GM20000 (cell line): ENCODE measurements around the gene RLN2.
"Not testable (repeated sequence)": the region's sequence is repeated elsewhere in the genome, so short reads cannot be mapped to it uniquely, and the experiment has no call there.

Experiments
- DNase-seq: peaks from one replicate; pipeline ENCODE4 v3.0.0; 2012; ENCODE audit warnings: low spot score
- TF ChIP-seq, protein P1 (sequence below): IDR thresholded peaks from 2 replicates; pipeline ENCODE4 v1.5.1; 2012; ENCODE audit warnings: mild to moderate bottlenecking, control low read depth; ENCODE audit errors: extremely low read depth, missing control alignments

Gene RLN2, protein sequence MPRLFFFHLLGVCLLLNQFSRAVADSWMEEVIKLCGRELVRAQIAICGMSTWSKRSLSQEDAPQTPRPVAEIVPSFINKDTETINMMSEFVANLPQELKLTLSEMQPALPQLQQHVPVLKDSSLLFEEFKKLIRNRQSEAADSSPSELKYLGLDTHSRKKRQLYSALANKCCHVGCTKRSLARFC

DNA sequence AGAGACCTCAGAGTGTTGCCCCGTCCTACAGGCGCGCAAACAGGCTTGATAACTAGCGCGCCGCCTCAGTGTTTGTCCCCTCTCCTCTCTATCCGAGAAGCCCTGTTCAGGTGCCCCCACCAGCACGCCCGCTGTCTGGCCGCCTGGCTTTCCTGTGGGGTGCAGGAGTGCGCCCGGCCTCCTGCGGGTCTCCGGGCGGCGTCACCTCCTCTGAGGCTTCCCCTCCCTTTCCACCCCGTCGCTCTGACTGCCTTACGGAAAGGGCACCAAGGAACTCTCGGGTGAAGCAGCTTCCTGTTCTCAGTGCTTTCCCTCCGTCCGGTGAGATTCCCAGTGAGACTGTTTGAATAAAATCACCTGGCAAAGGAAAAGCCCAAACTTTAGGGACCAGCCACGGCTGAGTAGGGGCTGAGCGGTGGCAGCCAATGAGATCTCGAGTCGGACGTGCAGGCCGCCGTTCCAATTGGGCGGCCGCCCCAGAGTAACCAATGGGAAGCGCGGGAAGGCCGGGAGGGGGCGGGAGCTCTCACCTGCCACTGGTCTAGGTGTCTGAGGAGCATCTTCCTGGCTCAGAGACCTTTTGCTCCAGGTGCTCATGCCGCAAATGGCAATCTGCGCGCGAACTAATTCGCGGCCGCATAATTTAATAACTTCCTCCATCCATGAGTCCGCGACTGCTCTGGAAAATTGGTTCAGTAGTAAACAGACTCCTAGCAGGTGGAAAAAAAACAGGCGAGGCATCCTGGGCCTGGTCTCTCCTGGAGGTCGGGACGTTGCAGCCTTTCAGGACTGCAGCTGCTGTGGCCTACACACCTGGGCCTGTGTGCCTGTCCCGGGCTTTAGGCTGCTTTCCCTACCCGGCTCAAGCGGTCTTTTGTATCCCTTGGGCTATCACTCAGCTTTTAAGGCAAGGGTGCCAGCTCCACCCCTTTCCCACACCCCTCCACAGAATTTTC, at the start of gene RLN2:
Gene RLN2 (minus strand): TSS at position 877 of the 956 bp plus-strand sequence. CDS start 136 bp downstream, at position 741.
- not testable (repeated sequence) for DNase-seq

DNA sequence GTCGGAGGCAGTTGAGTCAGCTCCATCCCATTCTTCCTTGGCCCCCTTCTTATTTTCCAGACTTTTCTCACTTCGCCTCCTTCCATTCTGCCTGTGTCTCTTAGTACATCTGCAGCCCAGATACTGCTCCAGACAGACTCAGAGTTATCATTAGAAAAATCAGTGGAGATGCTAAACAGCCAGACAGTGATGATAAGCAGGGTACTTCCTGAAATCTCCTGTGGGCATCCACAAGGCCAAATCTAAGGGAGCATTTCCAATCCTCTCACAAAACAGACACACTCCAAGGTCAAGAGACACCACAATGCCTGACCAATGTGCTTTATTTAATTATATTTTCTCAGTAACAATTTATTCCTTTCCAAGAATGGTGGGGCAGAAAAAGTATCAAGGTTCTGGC, 49.7 kb upstream of the RLN2 start:
- TF ChIP-seq, protein P1, sequence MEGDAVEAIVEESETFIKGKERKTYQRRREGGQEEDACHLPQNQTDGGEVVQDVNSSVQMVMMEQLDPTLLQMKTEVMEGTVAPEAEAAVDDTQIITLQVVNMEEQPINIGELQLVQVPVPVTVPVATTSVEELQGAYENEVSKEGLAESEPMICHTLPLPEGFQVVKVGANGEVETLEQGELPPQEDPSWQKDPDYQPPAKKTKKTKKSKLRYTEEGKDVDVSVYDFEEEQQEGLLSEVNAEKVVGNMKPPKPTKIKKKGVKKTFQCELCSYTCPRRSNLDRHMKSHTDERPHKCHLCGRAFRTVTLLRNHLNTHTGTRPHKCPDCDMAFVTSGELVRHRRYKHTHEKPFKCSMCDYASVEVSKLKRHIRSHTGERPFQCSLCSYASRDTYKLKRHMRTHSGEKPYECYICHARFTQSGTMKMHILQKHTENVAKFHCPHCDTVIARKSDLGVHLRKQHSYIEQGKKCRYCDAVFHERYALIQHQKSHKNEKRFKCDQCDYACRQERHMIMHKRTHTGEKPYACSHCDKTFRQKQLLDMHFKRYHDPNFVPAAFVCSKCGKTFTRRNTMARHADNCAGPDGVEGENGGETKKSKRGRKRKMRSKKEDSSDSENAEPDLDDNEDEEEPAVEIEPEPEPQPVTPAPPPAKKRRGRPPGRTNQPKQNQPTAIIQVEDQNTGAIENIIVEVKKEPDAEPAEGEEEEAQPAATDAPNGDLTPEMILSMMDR = no peak
- no peak for DNase-seq

DNA sequence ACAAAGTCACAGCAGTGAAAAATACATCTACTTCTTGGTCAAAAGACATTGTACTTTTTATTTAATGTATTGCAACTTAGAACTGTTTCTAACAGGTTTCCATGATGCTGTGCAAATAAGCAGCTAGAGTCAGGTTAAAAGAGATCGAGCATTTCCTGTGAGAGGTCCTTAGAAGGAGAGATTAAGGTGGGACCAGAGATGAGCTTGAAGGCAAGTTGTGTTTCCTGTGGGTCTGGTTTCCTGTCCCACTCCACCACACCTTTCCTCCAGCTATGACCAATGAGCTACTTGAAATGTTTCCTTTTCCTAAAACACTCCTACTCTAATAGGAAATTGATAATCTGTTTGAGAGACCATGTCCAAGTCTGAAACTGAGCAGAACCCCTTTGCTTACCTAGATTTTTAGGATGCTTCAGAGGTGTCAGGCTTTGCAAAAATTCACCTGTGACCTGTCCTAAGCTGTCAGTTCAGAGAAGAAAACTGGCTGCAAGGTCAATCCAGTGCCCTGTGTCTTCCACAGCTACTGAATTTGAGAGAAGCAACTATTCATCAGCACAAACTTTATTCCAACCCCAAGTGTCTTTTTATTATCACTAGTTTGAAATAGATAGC, 48.2 kb upstream of the RLN2 start:
- DNase-seq = no peak
- TF ChIP-seq, protein P1 = no peak

DNA sequence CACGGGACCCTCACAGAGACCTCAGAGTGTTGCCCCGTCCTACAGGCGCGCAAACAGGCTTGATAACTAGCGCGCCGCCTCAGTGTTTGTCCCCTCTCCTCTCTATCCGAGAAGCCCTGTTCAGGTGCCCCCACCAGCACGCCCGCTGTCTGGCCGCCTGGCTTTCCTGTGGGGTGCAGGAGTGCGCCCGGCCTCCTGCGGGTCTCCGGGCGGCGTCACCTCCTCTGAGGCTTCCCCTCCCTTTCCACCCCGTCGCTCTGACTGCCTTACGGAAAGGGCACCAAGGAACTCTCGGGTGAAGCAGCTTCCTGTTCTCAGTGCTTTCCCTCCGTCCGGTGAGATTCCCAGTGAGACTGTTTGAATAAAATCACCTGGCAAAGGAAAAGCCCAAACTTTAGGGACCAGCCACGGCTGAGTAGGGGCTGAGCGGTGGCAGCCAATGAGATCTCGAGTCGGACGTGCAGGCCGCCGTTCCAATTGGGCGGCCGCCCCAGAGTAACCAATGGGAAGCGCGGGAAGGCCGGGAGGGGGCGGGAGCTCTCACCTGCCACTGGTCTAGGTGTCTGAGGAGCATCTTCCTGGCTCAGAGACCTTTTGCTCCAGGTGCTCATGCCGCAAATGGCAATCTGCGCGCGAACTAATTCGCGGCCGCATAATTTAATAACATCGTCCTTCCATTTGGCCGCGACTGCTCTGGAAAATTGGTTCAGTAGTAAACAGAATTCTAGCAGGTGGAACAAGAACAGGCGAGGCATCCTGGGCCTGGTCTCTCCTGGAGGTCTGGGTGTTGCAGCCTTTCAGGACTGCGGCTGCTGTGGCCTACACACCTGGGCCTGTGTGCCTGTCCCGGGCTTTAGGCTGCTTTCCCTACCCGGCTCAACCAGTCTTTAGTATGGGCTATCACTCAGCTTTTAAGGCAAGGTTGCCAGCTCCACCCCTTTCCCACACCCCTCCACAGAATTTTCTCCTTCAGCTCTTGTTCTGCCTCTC, 34.8 kb upstream of the RLN2 start, which contains the start of gene RLN1:
Gene RLN1 (minus strand): TSS at position 885 of the 990 bp plus-strand sequence. CDS start 130 bp downstream, at position 755.
- not testable (repeated sequence) for DNase-seq

DNA sequence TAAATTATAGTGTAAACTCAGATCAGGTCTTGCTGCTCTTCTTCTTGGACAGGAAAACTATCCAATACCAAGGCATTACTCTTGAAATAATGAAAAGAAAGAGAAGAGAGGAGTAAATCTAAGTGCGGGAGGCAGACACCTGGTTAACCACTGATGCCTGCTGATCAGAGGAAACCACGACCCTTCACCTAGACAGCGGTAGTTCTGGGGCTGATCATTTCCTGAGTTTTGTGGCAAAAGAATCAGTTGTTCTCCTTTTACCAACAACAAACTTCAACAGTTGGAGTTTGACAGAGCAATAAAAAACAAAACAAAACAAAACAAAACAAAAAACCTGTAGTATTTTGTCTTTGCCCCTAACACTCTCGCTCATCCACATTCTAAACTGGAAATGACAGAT, 32.2 kb upstream of the RLN2 start:
- TF ChIP-seq, protein P1 = no peak
- no peak for DNase-seq

DNA sequence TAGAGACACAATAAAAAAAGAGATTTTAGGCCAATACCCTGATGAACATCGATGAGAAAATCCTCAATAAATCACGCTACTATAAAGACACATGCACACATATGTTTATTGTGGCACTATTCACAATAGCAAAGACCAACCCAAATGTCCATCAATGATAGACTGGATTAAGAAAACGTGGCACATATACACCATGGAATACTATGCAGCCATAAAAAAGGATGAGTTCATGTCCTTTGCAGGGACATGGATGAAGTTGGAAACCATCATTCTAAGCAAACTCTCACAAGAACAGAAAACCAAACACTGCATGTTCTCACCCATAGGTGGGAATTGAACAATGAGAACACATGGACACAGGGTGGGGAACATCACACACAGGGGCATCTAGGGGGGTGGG, 26.8 kb upstream of the RLN2 start:
- not testable (repeated sequence) for DNase-seq

DNA sequence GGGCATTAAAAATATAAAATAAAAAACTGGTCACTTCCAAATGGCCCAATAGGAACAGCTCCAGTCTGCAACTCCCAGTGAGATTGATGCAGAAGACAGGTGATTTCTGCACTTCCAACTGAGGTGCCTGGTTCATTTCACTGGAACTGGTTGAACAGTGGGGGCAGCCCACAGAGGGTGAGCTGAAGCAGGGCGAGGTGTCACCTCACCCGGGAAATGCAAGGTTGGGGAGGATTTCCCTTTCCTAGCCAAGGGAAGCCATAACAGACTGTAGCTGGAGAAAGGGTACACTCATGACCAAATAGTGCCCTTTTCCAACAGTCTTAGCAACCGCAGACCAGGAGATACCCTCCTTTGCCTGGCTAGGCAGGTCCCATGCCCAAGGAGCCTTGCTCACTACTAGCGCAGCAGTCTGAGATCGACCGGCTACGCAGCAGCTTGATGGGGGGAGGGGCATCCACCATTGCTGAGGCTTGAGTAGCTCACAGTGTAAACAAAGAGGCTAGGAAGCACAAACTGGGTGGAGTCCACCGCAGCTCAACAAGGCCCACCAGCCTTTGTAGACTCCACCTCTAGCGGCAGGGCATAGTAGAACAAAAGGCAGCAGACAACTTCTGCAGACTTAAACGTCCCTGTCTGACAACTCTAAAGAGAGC, 22.5 kb upstream of the RLN2 start:
- TF ChIP-seq, protein P1 = no peak
- DNase-seq = no peak

DNA sequence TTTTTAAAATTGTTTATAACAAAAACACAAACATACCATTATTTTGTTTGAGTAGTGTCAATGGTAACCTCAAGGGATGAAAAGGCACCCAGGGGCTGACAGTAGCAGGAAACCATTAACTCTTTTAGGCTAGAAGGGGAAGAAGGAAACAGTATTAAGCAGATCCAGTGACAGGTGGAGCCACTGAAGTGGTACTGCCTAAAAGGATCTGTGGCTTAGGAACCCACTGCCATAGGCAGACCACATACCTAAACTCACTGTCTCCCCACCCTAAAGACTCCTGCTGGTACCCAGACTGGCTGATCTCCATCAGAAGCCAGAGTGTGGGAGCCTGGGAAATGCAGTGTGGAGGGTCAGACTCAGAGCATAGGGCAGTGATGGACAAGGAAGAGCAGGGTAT, 21.7 kb upstream of the RLN2 start:
- TF ChIP-seq, protein P1 = no peak

DNA sequence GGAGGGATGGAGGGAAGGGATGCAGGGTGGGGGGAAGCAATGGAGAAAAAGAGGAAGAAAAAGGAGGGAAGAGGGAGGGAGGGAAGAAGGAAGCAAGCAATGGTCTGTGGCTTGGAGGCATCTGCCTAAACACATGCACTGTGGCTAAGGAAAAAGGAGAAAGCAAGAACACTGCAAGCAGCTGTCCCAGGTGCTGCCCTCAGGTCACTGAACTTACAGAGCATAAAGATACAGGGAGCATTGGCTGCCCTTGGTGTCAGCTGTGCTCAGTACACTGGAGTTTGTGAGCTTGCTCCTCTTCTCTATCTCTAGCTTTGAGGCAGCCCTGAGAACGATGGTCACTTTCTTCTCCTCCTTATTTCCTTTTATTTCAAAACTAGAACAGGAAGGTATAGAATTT, 17.1 kb upstream of the RLN2 start:
- not testable (repeated sequence) for DNase-seq

More for the DNA sequence above, 21.7 kb upstream of the RLN2 start:
- no peak for DNase-seq
